HEK293 (cell line): ENCODE results near the gene TBX6.

Source experiments
- CTCF ChIA-PET: fragments of 350-600 bp; formaldehyde crosslinking; extraction: SDS; loops from one replicate; lab custom pipeline; 2021; ENCODE audit warnings: antibody characterized with exemption; lab: Yijun Ruan, JAX
- POLR2A ChIA-PET: fragments of 300-600 bp; formaldehyde crosslinking; extraction: SDS; loops from one replicate; lab custom pipeline; 2020; ENCODE audit warnings: antibody characterized with exemption, inconsistent platforms; lab: Yijun Ruan, JAX
- H3K27ac ChIP-seq: fragments of 200-500 bp; sonication (Bioruptor generic); 2 replicates; pipeline ENCODE4 v1.5.1; 2014; ENCODE audit warnings: low read depth, low read length, control low read depth, inconsistent platforms; ENCODE audit errors: extremely low read depth
- H3K36me3 ChIP-seq, 2 experiments: fragments of 200-500 bp in 1 of 2; sonication (Bioruptor generic) in 1 of 2; 1 replicate in 1 of 2; 2 replicates in 1 of 2; pipeline ENCODE4 v1.5.1; 2014 to 2017; ENCODE audit warnings: inconsistent platforms in 2 of 2, low read length in 2 of 2; ENCODE audit not compliant: control insufficient read depth in 2 of 2, insufficient read depth in 1 of 2
- H3K4me1 ChIP-seq: fragments of 200-500 bp; sonication (Bioruptor generic); 2 replicates; pipeline ENCODE4 v1.5.1; 2014; ENCODE audit warnings: mild to moderate bottlenecking, low read length, inconsistent platforms; ENCODE audit not compliant: control insufficient read depth, insufficient read depth
- H3K4me3 ChIP-seq: 2 replicates; pipeline ENCODE4 v1.5.1; 2011; ENCODE audit warnings: low read depth, mild to moderate bottlenecking, control low read depth, low read length, moderate library complexity
- H3K9me3 ChIP-seq: fragments of 200-500 bp; sonication (Bioruptor generic); 2 replicates; pipeline ENCODE4 v1.5.1; 2014; ENCODE audit warnings: low read depth, low read length, inconsistent platforms; ENCODE audit not compliant: control insufficient read depth, insufficient read depth
- EGR2 ChIP-seq: fragments of 450-650 bp; formaldehyde crosslinking; IDR thresholded peaks from 2 replicates; pipeline ENCODE4 v1.5.1; 2016; ENCODE audit warnings: low read depth, missing biosample characterization, missing genetic modification characterization
- PRDM1 ChIP-seq: fragments of 450-650 bp; formaldehyde crosslinking; IDR thresholded peaks from 2 replicates; pipeline ENCODE4; 2016; ENCODE audit warnings: missing biosample characterization, missing genetic modification characterization
- SCRT1 ChIP-seq: fragments of 450-650 bp; formaldehyde crosslinking; IDR thresholded peaks from 2 replicates; pipeline ENCODE4 v1.5.1; 2016; ENCODE audit warnings: missing biosample characterization, missing genetic modification characterization, borderline replicate concordance
- TRIM28 ChIP-seq: IDR thresholded peaks from 2 replicates; pipeline ENCODE4 v1.6.1; 2011; ENCODE audit warnings: low read length, control low read depth, borderline replicate concordance
- YY1 ChIP-seq: fragments of 450-650 bp; formaldehyde crosslinking; IDR thresholded peaks from 2 replicates; pipeline ENCODE4 v1.5.1; 2018; ENCODE audit warnings: missing biosample characterization, missing genetic modification characterization
- ZNF341 ChIP-seq: fragments of 450-650 bp; formaldehyde crosslinking; IDR thresholded peaks from 2 replicates; pipeline ENCODE4; 2016; ENCODE audit warnings: low read depth, missing biosample characterization, missing genetic modification characterization
- ZNF514 ChIP-seq: fragments of 450-650 bp; formaldehyde crosslinking; IDR thresholded peaks from 2 replicates; pipeline ENCODE4 v1.5.1; 2016; ENCODE audit warnings: missing biosample characterization, missing genetic modification characterization
- ZNF626 ChIP-seq: fragments of 450-650 bp; sonication (Bioruptor Pico); formaldehyde crosslinking; IDR thresholded peaks from 2 replicates; pipeline ENCODE4 v1.5.1; 2018; ENCODE audit warnings: missing biosample characterization, missing genetic modification characterization, inconsistent platforms
- ZNF629 ChIP-seq: fragments of 450-650 bp; formaldehyde crosslinking; IDR thresholded peaks from 2 replicates; pipeline ENCODE4 v1.5.1; 2017; ENCODE audit warnings: missing biosample characterization, missing genetic modification characterization
- ZNF664 ChIP-seq: fragments of 450-650 bp; formaldehyde crosslinking; IDR thresholded peaks from 2 replicates; pipeline ENCODE4 v1.5.1; 2016; ENCODE audit warnings: missing biosample characterization, missing genetic modification characterization
- TF ChIP-seq, protein P1 (sequence below): fragments of 450-650 bp; formaldehyde crosslinking; IDR thresholded peaks from 2 replicates; pipeline ENCODE4 v1.5.1; 2016; ENCODE audit warnings: missing biosample characterization, missing genetic modification characterization
- TF ChIP-seq, protein P2 (sequence below): fragments of 450-650 bp; formaldehyde crosslinking; IDR thresholded peaks from 2 replicates; pipeline ENCODE4 v1.5.1; 2016; ENCODE audit warnings: missing biosample characterization, missing genetic modification characterization
- TF ChIP-seq, protein P3 (sequence below): fragments of 450-650 bp; formaldehyde crosslinking; IDR thresholded peaks from 2 replicates; pipeline ENCODE4; 2016; ENCODE audit warnings: missing biosample characterization, missing genetic modification characterization
- TF ChIP-seq, protein P4 (sequence below): fragments of 450-650 bp; formaldehyde crosslinking; IDR thresholded peaks from 2 replicates; pipeline ENCODE4 v1.5.1; 2016; ENCODE audit warnings: missing biosample characterization, missing genetic modification characterization

TBX6 gene

DNA sequence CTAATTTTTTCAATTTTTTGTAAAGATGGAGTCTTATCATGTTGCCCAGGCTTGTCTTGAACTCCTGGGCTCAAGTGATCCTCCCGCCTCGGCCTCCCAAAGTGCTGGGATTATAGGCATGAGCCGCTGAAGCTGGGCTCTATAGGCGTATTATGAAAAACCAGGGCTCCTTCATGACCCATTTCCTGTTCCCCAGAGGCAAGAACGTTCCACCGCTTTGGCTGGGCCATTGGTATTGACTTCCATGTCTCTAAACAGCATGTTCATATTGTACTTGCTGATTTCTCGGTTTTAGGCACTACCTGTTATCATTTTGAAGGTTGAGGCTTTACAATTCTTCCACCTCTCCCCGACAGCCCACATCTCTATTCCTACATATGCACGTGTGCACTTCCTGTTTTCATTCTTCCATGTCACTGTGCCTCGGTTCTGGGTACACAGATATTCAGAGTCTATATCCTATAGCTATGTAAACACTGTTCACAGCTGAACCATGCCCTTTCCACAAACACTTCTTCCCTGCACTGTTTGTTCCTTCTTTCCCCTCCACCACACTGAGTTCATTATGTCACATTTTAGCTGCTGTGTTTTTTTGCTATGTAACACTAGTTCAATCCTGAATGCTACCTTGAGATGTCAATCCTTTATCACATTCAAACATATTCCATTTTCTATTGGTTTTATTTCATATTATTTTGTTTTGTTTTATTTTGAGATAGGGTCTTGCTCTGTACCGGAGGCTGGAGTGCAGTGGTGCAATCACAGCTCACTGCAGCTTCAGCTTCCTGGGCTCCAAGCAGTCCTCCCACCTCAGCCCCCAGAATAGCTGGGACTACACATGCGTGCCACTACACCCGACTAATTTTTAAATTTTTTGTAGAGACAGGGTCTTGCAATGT lies 48.1 kb upstream of the TBX6 start (continued):
- TF ChIP-seq, protein P1, sequence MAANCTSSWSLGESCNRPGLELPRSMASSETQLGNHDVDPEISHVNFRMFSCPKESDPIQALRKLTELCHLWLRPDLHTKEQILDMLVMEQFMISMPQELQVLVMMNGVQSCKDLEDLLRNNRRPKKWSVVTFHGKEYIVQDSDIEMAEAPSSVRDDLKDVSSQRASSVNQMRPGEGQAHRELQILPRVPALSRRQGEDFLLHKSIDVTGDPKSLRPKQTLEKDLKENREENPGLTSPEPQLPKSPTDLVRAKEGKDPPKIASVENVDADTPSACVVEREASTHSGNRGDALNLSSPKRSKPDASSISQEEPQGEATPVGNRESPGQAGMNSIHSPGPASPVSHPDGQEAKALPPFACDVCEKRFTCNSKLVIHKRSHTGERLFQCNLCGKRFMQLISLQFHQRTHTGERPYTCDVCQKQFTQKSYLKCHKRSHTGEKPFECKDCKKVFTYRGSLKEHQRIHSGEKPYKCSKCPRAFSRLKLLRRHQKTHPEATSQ (tag by site-specific recombination), result no peak
- TF ChIP-seq, all 188 proteins: peak for 0

DNA sequence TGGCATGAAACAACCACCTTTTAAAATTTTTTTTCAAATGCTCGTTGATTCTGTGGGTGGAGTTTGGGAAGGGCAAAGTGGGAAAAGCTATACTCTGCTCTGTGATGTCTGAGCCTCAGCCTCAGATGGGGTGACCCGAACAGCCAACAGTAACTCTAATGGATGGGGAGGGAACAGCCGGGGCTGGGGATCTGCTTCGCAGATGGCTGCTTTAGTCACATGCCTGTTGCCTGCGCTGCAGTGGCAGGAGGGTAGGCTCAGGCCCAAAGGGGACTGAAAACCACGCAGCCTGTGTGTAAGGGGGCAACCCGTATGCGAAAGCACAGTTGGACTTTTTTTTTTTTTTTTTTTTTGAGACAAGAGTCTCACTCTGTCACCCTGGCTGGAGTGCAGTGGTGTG lies 46.2 kb upstream of the TBX6 start:
- Histone ChIP-seq H3K36me3 (no peaks in the 10 kb centered on the region), H3K4me1 (no peaks in the 10 kb centered on the region), H3K4me3 (no peak overlapping the region), H3K9me3 (no peaks in the 10 kb centered on the region), H3K27ac (no peak overlapping the region)
- CTCF ChIA-PET, result interaction anchor here (0.6 to 1.0 kb wide), 3 partner anchors 17 to 445 kb away, joined by 3 read pairs; no protein-coding TSS in a partner anchor
- TF ChIP-seq ZNF514 (tag by site-specific recombination) (no peak), ZNF341 (tag by site-specific recombination) (peak; percentile 24; the same call in 1 of the 2 replicates), ZNF626 (no peak), SCRT1 (tag by site-specific recombination) (no peak)
- TF ChIP-seq, protein P2, sequence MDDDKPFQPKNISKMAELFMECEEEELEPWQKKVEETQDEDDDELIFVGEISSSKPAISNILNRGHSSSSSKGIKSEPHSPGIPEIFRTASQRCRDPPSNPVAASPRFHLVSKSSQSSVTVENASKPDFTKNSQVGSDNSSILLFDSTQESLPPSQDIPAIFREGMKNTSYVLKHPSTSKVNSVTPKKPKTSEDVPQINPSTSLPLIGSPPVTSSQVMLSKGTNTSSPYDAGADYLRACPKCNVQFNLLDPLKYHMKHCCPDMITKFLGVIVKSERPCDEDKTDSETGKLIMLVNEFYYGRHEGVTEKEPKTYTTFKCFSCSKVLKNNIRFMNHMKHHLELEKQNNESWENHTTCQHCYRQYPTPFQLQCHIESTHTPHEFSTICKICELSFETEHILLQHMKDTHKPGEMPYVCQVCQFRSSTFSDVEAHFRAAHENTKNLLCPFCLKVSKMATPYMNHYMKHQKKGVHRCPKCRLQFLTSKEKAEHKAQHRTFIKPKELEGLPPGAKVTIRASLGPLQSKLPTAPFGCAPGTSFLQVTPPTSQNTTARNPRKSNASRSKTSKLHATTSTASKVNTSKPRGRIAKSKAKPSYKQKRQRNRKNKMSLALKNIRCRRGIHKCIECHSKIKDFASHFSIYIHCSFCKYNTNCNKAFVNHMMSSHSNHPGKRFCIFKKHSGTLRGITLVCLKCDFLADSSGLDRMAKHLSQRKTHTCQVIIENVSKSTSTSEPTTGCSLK (tag by site-specific recombination), result no peak
- POLR2A ChIA-PET, result no interaction called here

DNA sequence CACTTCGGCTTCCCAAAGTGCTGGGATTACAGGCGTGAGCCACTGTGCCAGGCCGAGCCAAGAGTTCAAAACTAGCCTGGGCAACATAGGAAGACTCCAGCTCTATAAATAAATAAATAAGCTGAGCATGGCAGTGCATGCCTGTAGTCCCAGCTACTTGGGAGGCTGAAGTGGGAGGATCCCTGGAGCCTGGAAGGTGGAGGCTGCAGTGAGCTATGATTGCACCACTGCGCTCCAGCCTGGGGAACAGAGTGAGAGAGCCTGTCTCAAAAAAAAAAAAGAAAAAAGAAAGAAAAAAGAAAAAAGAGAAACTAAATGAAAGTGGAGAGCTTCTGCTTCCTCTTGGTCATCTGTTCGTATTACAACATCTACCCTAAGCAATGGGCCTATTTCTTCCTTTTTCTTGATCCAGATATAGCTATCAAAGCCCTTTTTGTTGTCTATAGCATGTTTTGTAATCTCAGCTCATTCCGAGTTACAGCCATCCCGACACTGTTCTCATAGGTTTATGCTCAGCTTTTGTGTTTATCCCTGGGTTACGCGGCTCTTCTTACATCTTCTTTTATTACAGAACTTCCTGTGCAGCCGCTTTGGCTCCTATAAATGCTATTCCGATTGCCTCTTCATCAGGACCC lies 45.4 kb upstream of the TBX6 start:
- H3K9me3 ChIP-seq, result no peaks in the 10 kb centered on the region
- H3K4me1 ChIP-seq, result no peaks in the 10 kb centered on the region
- TF ChIP-seq EGR2 (tag by site-specific recombination), result no peak
- TF ChIP-seq, protein P3, sequence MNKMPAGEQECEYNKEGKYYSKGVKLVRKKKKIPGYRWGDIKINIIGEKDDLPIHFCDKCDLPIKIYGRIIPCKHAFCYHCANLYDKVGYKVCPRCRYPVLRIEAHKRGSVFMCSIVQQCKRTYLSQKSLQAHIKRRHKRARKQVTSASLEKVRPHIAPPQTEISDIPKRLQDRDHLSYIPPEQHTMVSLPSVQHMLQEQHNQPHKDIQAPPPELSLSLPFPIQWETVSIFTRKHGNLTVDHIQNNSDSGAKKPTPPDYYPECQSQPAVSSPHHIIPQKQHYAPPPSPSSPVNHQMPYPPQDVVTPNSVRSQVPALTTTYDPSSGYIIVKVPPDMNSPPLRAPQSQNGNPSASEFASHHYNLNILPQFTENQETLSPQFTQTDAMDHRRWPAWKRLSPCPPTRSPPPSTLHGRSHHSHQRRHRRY (tag by site-specific recombination), result no peak
- TF ChIP-seq ZNF664, result no peak
- no peak for TF ChIP-seq ZNF629 (tag by site-specific recombination)
- TF ChIP-seq, protein P4, sequence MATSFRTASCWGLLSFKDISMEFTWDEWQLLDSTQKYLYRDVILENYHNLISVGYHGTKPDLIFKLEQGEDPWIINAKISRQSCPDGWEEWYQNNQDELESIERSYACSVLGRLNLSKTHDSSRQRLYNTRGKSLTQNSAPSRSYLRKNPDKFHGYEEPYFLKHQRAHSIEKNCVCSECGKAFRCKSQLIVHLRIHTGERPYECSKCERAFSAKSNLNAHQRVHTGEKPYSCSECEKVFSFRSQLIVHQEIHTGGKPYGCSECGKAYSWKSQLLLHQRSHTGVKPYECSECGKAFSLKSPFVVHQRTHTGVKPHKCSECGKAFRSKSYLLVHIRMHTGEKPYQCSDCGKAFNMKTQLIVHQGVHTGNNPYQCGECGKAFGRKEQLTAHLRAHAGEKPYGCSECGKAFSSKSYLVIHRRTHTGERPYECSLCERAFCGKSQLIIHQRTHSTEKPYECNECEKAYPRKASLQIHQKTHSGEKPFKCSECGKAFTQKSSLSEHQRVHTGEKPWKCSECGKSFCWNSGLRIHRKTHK (tag by site-specific recombination), result no peak
- no peak for TF ChIP-seq YY1 (tag by site-specific recombination)
- TF ChIP-seq PRDM1 (tag by site-specific recombination), result 0 out of 2 replicates have a peak, but pooled peaks have one; percentile 22
- no peak for TF ChIP-seq TRIM28
- no peak overlapping the region for H3K27ac ChIP-seq
- CTCF ChIA-PET, result interaction anchor here (0.6 to 1.0 kb wide), 4 partner anchors 16 to 445 kb away, joined by 3 to 5 read pairs (median 3); no protein-coding TSS in a partner anchor
- H3K36me3 ChIP-seq, result no peaks in the 10 kb centered on the region
- H3K4me3 ChIP-seq, result no peak overlapping the region
- POLR2A ChIA-PET, result interaction anchor here (0.9 kb wide), 1 partner anchor 281 kb away, joined by 3 read pairs; no protein-coding TSS in a partner anchor
